Sigmoid colon (tissue), 7 donors: ENCODE measurements around the gene PSORS1C2. TPM values are rescaled to one million over a fixed set of nuclear protein-coding genes. Genes with fewer than 3 reads are reported as not detected.

Experiments used
- DNase-seq: peaks from one replicate; pipeline ENCODE4 v3.0.0-alpha.2; 2019
- H3K27ac ChIP-seq, 4 donors: fragments of 200-600 bp; sonication (generic); one replicate each; pipeline ENCODE4 v1.5.1; 2016 to 2019; ENCODE audit warnings: mild to moderate bottlenecking in 1 of 4
- H3K27me3 ChIP-seq, 3 donors: fragments of 200-600 bp; sonication (generic); one replicate each; pipeline ENCODE4 v1.5.1; 2019; ENCODE audit warnings: mild to moderate bottlenecking in 1 of 3
- H3K36me3 ChIP-seq, 4 donors: fragments of 200-600 bp; sonication (generic); one replicate each; pipeline ENCODE4 v1.5.1; 2016 to 2019
- H3K4me1 ChIP-seq, 4 donors: fragments of 200-600 bp; sonication (generic); one replicate each; pipeline ENCODE4 v1.5.1; 2017 to 2019
- H3K4me3 ChIP-seq, 4 donors: fragments of 200-600 bp; sonication (generic); one replicate each; pipeline ENCODE4 v1.5.1; 2017 to 2019; ENCODE audit warnings: mild to moderate bottlenecking in 2 of 4, moderate library complexity in 1 of 4
- H3K9me3 ChIP-seq, 4 donors: fragments of 200-600 bp in 3 of 4; sonication (generic) in 3 of 4; one replicate each; pipeline versions ENCODE4 v1.5.1 to v1.6.1; 2013 to 2019
- EP300 ChIP-seq, 4 donors: sonication (generic); formaldehyde crosslinking; IDR thresholded peaks; one replicate each; pipeline ENCODE4 v1.6.1; 2017; ENCODE audit warnings: antibody characterized with exemption in 4 of 4
- POLR2A ChIP-seq, 2 donors: fragments of 450-650 bp; IDR thresholded peaks; one replicate each; pipeline ENCODE4 v1.6.1; 2016; ENCODE audit warnings: antibody characterized with exemption in 2 of 2, mild to moderate bottlenecking in 2 of 2, moderate library complexity in 2 of 2
- POLR2AphosphoS5 ChIP-seq, 4 donors: sonication (generic); formaldehyde crosslinking; IDR thresholded peaks; one replicate each; pipeline ENCODE4 v1.6.1; 2017; ENCODE audit warnings: antibody characterized with exemption in 4 of 4
- WGBS, 2 donors: extraction: QIAGEN DNeasy Blood & Tissue Kit; methylation state at CpG; one replicate each; pipeline ENCODE4 v1.1.7; 2013; 5-methylcytosine and 5-hydroxymethylcytosine counted together
- intact Hi-C: fragments of 100-400 bp; cut with DNase I; formaldehyde crosslinking; loops from one replicate; pipeline ENCODE4 v1.15.1; 2023
- polyA plus RNA-seq, 3 donors: library from polyadenylated mRNA; stranded (reverse); fragments of 200-250 nt; gene quantifications; one replicate each; pipeline ENCODE4 v1.2.3, GENCODE V29; 2013
- total RNA-seq, 4 donors: library from RNA; depleted of rRNA; stranded (reverse); fragments of >200 nt; gene quantifications; one replicate each; pipeline ENCODE4 v1.1.0, GENCODE V29; 2016
- TF ChIP-seq, protein P1 (sequence below), 4 experiments: fragments of 450-650 bp in 3 of 4; fragments of 200-600 bp in 1 of 4; IDR thresholded peaks; one replicate each; pipeline ENCODE4 v1.5.1; 2016 to 2019; ENCODE audit warnings: antibody characterized with exemption in 4 of 4, mild to moderate bottlenecking in 3 of 4, moderate library complexity in 2 of 4
- donor health status: healthy with polysubstance abuse.
- donor health status: Bipolar disorder and iron deficiency.
- donor health status: healthy.

The PSORS1C2 gene
- total and polyA plus RNA-seq, 7 donors, result not detected

DNA sequence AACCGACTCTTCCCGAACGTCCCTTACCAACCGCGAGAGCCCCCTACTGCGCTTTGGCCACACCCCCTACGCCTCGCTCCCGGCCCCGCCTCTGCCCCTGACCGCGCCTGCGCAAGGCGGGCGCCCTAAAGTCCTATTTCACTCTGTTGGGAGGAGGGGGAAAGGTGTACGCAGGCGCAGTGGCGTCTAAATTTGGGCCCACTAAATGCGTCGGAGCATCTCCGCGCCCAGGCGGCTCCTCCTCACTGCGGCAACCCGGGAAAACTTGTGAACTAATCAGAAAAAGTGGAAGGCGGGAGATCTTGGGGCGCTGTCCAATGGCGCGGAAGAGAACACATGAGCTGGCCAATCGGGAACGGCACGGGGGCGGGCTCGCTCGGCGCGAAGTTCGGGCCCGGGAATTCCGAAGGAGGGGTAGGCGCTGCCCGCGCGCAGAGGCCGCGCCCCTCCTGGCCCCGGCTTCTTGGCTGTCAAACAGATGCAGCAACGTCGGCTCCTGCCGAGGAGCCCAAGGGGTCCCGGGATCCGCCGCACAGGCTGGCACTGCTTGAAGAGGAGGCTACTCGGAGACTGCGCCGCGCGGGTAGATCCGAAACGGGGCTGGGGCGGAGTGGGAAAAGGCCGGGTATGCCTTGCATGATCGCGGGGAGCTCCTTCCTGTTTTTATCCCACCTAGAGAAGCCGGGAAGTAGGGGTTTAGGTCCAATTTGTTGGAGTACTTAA, 19.4 kb upstream of the PSORS1C2 start, which contains the start of gene TCF19:
TCF19 (plus strand) TSS at position 450 of the 723 bp plus-strand sequence. CDS start 881 bp downstream, outside the sequence.
- 0% methylated on average over 65 of the region's 65 CpGs for WGBS, 2 donors
- no peaks in the 10 kb centered on the region for H3K27me3 ChIP-seq
- H3K27ac ChIP-seq, result peak within 1 kb of the TSS; percentile 82 to 90 (median 84)
- H3K36me3 ChIP-seq, result peaks cover 0 to 15% (median 0%) of the 10 kb centered on the region in 4 donors
- DNase-seq, result peak; percentile 100
- H3K4me3 ChIP-seq, result peak within 1 kb of the TSS; percentile 53 to 76 (median 70)
- TF ChIP-seq POLR2AphosphoS5 (IDR thresholded peaks at IDR 0.05), result peak; percentile 10 to 74 (median 40)
- TF ChIP-seq POLR2A (IDR thresholded peaks at IDR 0.05), result no peak
- H3K4me1 ChIP-seq, result peaks cover 0 to 24% (median 19%) of the 10 kb centered on the region in 4 donors
- intact Hi-C loops, result no loop called here
- H3K9me3 ChIP-seq, result no peaks in the 10 kb centered on the region

DNA sequence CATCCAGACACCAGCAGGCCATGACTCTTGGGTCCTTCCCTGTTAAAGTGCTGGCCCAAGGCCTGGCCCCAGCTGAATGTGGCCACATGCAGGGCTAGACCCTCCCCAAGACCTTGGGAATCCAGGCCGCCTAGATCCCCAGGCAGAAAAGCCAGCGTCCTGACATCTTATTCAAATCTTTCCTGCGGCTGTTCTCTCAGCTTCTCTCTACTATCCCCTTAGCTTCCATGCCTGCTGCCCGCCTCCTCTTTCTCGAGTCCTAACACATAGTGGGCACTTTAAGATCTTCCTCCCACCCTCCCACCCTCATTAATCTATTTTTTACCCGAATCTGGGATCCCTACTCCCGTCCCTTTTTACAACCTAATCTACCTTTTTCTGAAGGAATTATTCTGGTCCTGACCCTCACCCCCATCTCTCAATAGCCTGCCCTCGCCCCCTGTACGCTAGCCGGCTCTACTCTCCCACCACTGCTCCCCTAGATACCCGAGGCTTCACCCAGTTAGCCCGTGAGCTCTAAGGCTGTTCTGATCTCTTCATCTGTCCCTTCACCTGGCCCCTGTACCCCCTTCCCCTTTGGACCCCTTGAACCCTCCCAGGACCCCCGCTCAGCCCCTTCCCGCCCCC, 18.8 kb upstream of the PSORS1C2 start, which contains the start of gene CCHCR1:
CCHCR1 (minus strand) TSS at position 290 of the 627 bp plus-strand sequence; CDS start at position 88, 202 bp downstream.
- H3K27ac ChIP-seq, result peak within 1 kb of the TSS; percentile 82 to 90 (median 84)
- H3K4me1 ChIP-seq, result peaks cover 0 to 24% (median 19%) of the 10 kb centered on the region in 4 donors
- peak within 1 kb of the TSS; percentile 53 to 76 (median 70) for H3K4me3 ChIP-seq
- DNase-seq, result peak; percentile 60
- intact Hi-C loops, result no loop called here
- WGBS, 2 donors, result 6 to 10% methylated on average over 14 of the region's 14 CpGs
- H3K9me3 ChIP-seq, result no peaks in the 10 kb centered on the region
- H3K27me3 ChIP-seq, result no peaks in the 10 kb centered on the region
- H3K36me3 ChIP-seq, result peaks cover 0 to 17% (median 0%) of the 10 kb centered on the region in 4 donors
- TF ChIP-seq POLR2AphosphoS5 (IDR thresholded peaks at IDR 0.05), result no peak
- no peak for TF ChIP-seq EP300 (IDR thresholded peaks at IDR 0.05)
- TF ChIP-seq, protein P1, sequence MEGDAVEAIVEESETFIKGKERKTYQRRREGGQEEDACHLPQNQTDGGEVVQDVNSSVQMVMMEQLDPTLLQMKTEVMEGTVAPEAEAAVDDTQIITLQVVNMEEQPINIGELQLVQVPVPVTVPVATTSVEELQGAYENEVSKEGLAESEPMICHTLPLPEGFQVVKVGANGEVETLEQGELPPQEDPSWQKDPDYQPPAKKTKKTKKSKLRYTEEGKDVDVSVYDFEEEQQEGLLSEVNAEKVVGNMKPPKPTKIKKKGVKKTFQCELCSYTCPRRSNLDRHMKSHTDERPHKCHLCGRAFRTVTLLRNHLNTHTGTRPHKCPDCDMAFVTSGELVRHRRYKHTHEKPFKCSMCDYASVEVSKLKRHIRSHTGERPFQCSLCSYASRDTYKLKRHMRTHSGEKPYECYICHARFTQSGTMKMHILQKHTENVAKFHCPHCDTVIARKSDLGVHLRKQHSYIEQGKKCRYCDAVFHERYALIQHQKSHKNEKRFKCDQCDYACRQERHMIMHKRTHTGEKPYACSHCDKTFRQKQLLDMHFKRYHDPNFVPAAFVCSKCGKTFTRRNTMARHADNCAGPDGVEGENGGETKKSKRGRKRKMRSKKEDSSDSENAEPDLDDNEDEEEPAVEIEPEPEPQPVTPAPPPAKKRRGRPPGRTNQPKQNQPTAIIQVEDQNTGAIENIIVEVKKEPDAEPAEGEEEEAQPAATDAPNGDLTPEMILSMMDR (IDR thresholded peaks at IDR 0.05), result no peak
- TF ChIP-seq POLR2A (IDR thresholded peaks at IDR 0.05), result no peak

DNA sequence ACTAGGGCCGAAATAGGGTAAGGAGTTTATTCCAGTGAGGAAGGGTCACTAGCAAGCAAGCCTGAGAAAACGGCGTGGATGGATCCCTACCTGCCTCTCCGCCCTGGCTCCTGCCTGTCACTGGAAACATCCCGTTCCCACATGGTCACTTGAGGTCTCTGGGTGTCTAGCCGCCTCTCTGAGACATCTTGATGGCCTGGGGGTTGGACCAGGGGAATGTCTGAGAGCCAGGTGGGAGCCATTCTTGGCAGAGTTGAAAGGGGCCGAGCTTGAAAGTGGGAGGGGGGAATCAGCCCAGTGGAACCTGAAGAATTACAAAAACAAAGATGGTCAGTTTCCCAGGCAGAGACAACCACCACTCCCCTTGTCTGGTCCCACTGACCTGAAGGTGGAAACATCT, 17.8 kb upstream of the PSORS1C2 start:
- Histone ChIP-seq H3K9me3 (no peaks in the 10 kb centered on the region), H3K27me3 (no peaks in the 10 kb centered on the region), H3K27ac (no peak overlapping the region), H3K36me3 (peaks cover 0 to 17% (median 0%) of the 10 kb centered on the region in 4 donors), H3K4me1 (peaks cover 0 to 24% (median 19%) of the 10 kb centered on the region in 4 donors), H3K4me3 (no peak overlapping the region)
- TF ChIP-seq POLR2AphosphoS5 (IDR thresholded peaks at IDR 0.05) (no peak), EP300 (IDR thresholded peaks at IDR 0.05) (no peak)
- DNase-seq, result peak; percentile 60
- intact Hi-C loops, result no loop called here
- 94 to 96% methylated on average over 7 of the region's 7 CpGs for WGBS, 2 donors

DNA sequence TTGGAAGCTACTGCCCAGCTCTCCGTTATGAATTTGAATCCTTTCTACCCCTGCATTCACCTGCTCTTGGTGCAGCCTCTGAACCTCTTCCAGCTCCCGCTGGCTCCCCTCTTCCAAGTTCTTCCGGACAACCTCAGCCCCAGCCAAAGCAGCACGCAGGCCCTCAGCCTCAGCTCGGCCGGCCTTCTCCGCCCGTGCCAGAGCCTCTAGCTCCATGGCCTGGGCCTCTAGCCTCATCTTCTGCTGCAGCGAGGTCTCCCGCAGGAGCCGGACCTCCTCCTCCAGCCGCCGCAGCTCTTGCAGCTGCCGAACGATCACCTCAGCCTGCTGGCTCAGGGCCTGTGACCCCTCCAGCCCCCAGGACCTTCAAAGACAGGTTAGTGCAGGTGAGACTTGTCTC, 15.6 kb upstream of the PSORS1C2 start:
- WGBS, 2 donors, result 85 to 98% methylated on average over 15 of the region's 15 CpGs
- H3K27me3 ChIP-seq, result no peaks in the 10 kb centered on the region
- intact Hi-C loops, result no loop called here
- H3K36me3 ChIP-seq, result peaks cover 0 to 34% (median 2%) of the 10 kb centered on the region in 4 donors
- no peaks in the 10 kb centered on the region for H3K9me3 ChIP-seq
- H3K4me3 ChIP-seq, result no peak overlapping the region
- DNase-seq, result no peak
- peaks cover 0 to 22% (median 15%) of the 10 kb centered on the region in 4 donors for H3K4me1 ChIP-seq
- no peak overlapping the region for H3K27ac ChIP-seq
- TF ChIP-seq POLR2A (IDR thresholded peaks at IDR 0.05) (no peak), POLR2AphosphoS5 (IDR thresholded peaks at IDR 0.05) (no peak), EP300 (IDR thresholded peaks at IDR 0.05) (no peak)
- TF ChIP-seq, protein P1 (IDR thresholded peaks at IDR 0.05), result no peak

DNA sequence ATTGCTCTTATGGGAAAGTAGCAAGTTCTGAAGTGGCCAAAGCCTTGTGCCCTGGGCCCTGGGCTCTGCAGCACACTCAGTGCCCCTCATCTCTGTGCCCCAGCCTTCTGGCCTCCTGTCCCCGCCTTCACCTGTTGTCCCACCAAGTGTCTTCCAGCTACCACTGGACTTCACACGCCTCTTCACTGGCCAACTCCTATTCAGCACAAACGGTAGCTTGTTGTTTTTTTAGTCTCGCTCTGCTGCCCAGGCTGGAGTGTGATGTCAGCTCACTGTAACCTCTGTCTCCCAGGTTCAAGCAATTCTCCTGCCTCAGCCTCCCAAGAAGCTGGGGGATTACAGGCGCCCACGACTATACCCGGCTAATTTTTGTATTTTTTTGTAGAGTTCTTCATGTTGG, 13.9 kb upstream of the PSORS1C2 start:
- WGBS, 2 donors, result 88 to 95% methylated on average over 7 of the region's 7 CpGs
- H3K9me3 ChIP-seq, result no peaks in the 10 kb centered on the region
- no peak for DNase-seq
- H3K27me3 ChIP-seq, result no peaks in the 10 kb centered on the region
- intact Hi-C loops, result no loop called here
- no peak overlapping the region for H3K4me3 ChIP-seq
- H3K4me1 ChIP-seq, result peaks cover 0 to 12% (median 7%) of the 10 kb centered on the region in 4 donors
- no peak overlapping the region for H3K27ac ChIP-seq
- no peak for TF ChIP-seq POLR2A (IDR thresholded peaks at IDR 0.05)
- H3K36me3 ChIP-seq, result peaks cover 0 to 37% (median 2%) of the 10 kb centered on the region in 4 donors

DNA sequence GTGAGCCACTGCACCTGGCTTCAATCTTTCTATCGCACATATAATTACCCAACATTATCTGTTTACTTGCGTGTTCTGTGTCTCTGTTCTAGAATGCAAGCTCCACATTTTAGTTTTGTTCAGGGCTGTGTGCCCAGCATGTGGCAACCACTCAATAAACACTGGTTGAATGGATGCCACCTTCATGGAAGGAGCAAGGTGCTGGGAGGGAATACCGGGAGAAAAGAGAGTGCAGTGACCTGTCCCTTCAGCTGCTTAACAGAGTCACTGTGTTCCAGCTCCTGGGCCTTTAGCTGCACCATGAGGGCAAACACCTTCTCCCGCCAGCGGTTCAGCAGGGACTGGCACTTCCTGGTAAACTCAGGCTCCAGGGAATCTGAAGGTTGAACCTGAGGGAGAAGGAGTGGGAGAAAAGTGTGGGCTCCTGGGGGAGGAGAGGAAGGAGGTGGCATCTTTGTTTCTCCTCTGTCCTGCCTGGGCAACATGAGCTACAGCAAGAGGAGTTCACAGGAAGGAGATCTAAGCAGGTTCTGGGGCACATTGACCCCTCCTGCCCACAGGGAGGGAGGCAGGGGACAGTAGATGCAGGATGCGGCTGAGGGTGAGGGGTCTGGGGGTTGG, 11.1 kb upstream of the PSORS1C2 start:
- H3K27ac ChIP-seq, result no peak overlapping the region
- H3K4me3 ChIP-seq, result no peak overlapping the region
- H3K27me3 ChIP-seq, result no peaks in the 10 kb centered on the region
- WGBS, 2 donors, result 81 to 93% methylated on average over 6 of the region's 6 CpGs
- intact Hi-C loops, result no loop called here
- TF ChIP-seq EP300 (IDR thresholded peaks at IDR 0.05) (no peak), POLR2AphosphoS5 (IDR thresholded peaks at IDR 0.05) (no peak), POLR2A (IDR thresholded peaks at IDR 0.05) (no peak)
- TF ChIP-seq, protein P1 (IDR thresholded peaks at IDR 0.05), result no peak
- DNase-seq, result no peak
- H3K36me3 ChIP-seq, result peaks cover 0 to 39% (median 2%) of the 10 kb centered on the region in 4 donors
- no peaks in the 10 kb centered on the region for H3K4me1 ChIP-seq
- H3K9me3 ChIP-seq, result no peaks in the 10 kb centered on the region
